GM10266 (cell line): ENCODE results near the gene SLC18A2.

Experiments
- DNase-seq: peaks from one replicate; pipeline ENCODE4 v3.0.0; 2012; ENCODE audit errors: extremely low spot score
- CTCF ChIP-seq: IDR thresholded peaks from 2 replicates; pipeline ENCODE4 v1.5.1; 2012; ENCODE audit warnings: mild to moderate bottlenecking, low read depth; ENCODE audit not compliant: control insufficient read depth, insufficient read depth; ENCODE audit errors: missing control alignments

SLC18A2 gene

GRCh38 chr10:117264782-117265181 is 23.9 kb downstream of the SLC18A2 start:
- no peak for TF ChIP-seq CTCF
- no peak for DNase-seq

- no peak for TF ChIP-seq CTCF
- DNase-seq, result no peak
Observed at GRCh38 chr10:117266400-117266799, 25.5 kb downstream of the SLC18A2 start.

GRCh38 chr10:117266812-117267211 is 25.9 kb downstream of the SLC18A2 start:
- no peak for TF ChIP-seq CTCF
- DNase-seq, result no peak

GRCh38 chr10:117268258-117268657 is 27.3 kb downstream of the SLC18A2 start:
- TF ChIP-seq CTCF, result no peak
- no peak for DNase-seq

GRCh38 chr10:117268907-117269306 is 28.0 kb downstream of the SLC18A2 start:
- DNase-seq, result no peak
- no peak for TF ChIP-seq CTCF

GRCh38 chr10:117271427-117271826 is 30.5 kb downstream of the SLC18A2 start:
- DNase-seq, result no peak
- no peak for TF ChIP-seq CTCF

- no peak for DNase-seq
- TF ChIP-seq CTCF, result no peak
Observed at GRCh38 chr10:117272195-117273076, 31.5 kb downstream of the SLC18A2 start.
